ENCODE measurements around the gene BCL2L14.

GRCh38 chr12:12068751-12069150, 2.0 kb upstream of the BCL2L14 start:
- TF ChIP-seq CTCF (IDR thresholded peaks at IDR 0.05) (no peak), POLR2A (IDR thresholded peaks at IDR 0.05) (no peak), POLR2AphosphoS5 (IDR thresholded peaks at IDR 0.05) (no peak)
